ENCODE data around the gene USHBP1. TPM values are rescaled to one million over a fixed set of nuclear protein-coding genes. Genes with fewer than 3 reads are reported as not detected.

Gene USHBP1
- total and polyA plus RNA-seq, 2 of the 13 experiments (the other 11 are each of a cell fraction or from before 2014, with no cell fraction given), result 0.15 to 1.5 TPM

- TF ChIP-seq ZFX (CRISPR knock-in tag; IDR thresholded peaks at IDR 0.05; ENCODE audit: low read depth), result peak; percentile 55; the same call in 1 of the 2 replicates
- TF ChIP-seq ZNF296 (CRISPR knock-in tag; conservative IDR thresholded peaks at IDR 0.05), result no peak
- 0 out of 2 replicates have a peak, but pooled peaks have one; percentile 24 for TF ChIP-seq ZBTB20 (CRISPR knock-in tag; IDR thresholded peaks at IDR 0.05; ENCODE audit: borderline replicate concordance, low read depth)
- peak; percentile 68 for TF ChIP-seq HOXA3 (CRISPR knock-in tag; IDR thresholded peaks at IDR 0.05)
- no peak for TF ChIP-seq HNRNPLL (IDR thresholded peaks at IDR 0.05; ENCODE audit: low read depth, low read length, poor library complexity, severe bottlenecking)
- TF ChIP-seq DPF2 (CRISPR knock-in tag; IDR thresholded peaks at IDR 0.05; ENCODE audit: borderline replicate concordance, low read depth), result no peak
- TF ChIP-seq GMEB1 (CRISPR knock-in tag; IDR thresholded peaks at IDR 0.05; ENCODE audit: borderline replicate concordance), result no peak
- TF ChIP-seq, protein P1, sequence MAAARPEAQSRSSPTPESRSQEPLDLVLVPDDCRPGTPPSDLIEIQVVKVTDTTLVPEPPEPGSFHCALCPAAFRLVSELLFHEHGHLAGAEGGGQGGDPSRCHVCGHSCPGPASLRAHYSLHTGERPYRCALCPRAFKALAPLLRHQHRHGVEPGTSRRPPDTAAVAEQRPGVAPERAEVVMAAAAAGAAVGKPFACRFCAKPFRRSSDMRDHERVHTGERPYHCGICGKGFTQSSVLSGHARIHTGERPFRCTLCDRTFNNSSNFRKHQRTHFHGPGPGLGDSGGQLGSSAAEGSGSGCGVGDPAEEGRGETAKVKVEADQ (CRISPR knock-in tag; IDR thresholded peaks at IDR 0.05; ENCODE audit: borderline replicate concordance), result 0 out of 2 replicates have a peak, but pooled peaks have one; percentile 61
- no peak for TF ChIP-seq ZNF724P (CRISPR knock-in tag; IDR thresholded peaks at IDR 0.05; ENCODE audit: borderline replicate concordance)
- TF ChIP-seq TEAD2 (CRISPR knock-in tag; IDR thresholded peaks at IDR 0.05), result no peak
- TF ChIP-seq MAFK (conservative IDR thresholded peaks at IDR 0.05 in 1 of 2, IDR thresholded peaks at IDR 0.05 in 1 of 2; ENCODE audit: low read length in 2 of 2), result no peak
- TF ChIP-seq ZNF275 (CRISPR knock-in tag; IDR thresholded peaks at IDR 0.05; ENCODE audit: borderline replicate concordance), result no peak
- TF ChIP-seq NFE2L1 (CRISPR knock-in tag; IDR thresholded peaks at IDR 0.05; ENCODE audit: borderline replicate concordance), result no peak
- peak; percentile 48; the same call in 1 of the 2 replicates for TF ChIP-seq RXRA (CRISPR knock-in tag; IDR thresholded peaks at IDR 0.05)
- no peak for TF ChIP-seq ZNF772 (CRISPR knock-in tag; IDR thresholded peaks at IDR 0.05)
- TF ChIP-seq KDM3A (CRISPR knock-in tag; IDR thresholded peaks at IDR 0.05; ENCODE audit: low read depth), result peak; percentile 67; the same call in 1 of the 2 replicates
- no peak for TF ChIP-seq ZNF713 (CRISPR knock-in tag; IDR thresholded peaks at IDR 0.05)
- TF ChIP-seq ZNF430 (CRISPR knock-in tag; IDR thresholded peaks at IDR 0.05), result peak; percentile 49; the same call in 1 of the 2 replicates
- TF ChIP-seq, protein P2, sequence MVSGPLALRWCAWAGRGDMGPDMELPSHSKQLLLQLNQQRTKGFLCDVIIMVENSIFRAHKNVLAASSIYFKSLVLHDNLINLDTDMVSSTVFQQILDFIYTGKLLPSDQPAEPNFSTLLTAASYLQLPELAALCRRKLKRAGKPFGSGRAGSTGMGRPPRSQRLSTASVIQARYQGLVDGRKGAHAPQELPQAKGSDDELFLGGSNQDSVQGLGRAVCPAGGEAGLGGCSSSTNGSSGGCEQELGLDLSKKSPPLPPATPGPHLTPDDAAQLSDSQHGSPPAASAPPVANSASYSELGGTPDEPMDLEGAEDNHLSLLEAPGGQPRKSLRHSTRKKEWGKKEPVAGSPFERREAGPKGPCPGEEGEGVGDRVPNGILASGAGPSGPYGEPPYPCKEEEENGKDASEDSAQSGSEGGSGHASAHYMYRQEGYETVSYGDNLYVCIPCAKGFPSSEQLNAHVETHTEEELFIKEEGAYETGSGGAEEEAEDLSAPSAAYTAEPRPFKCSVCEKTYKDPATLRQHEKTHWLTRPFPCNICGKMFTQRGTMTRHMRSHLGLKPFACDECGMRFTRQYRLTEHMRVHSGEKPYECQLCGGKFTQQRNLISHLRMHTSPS (CRISPR knock-in tag; IDR thresholded peaks at IDR 0.05; ENCODE audit: low read depth), result peak; percentile 43; the same call in 1 of the 2 replicates
- peak; percentile 42; the same call in 1 of the 2 replicates for TF ChIP-seq SP4 (CRISPR knock-in tag; IDR thresholded peaks at IDR 0.05)
- no peak for TF ChIP-seq EP300 (IDR thresholded peaks at IDR 0.05; ENCODE audit: low read depth in 2 of 2, low read length in 2 of 2)
- TF ChIP-seq EP300 (CRISPR knock-in tag; IDR thresholded peaks at IDR 0.05; ENCODE audit: borderline replicate concordance), result no peak
- TF ChIP-seq KAT8 (CRISPR knock-in tag; IDR thresholded peaks at IDR 0.05), result 0 out of 2 replicates have a peak, but pooled peaks have one; percentile 34
- TF ChIP-seq SP2 (CRISPR knock-in tag; IDR thresholded peaks at IDR 0.05), result no peak
- no peak for TF ChIP-seq FOXP1 (IDR thresholded peaks at IDR 0.05)
- TF ChIP-seq FOXP1 (CRISPR knock-in tag; IDR thresholded peaks at IDR 0.05), result no peak
These were observed 18.1 kb upstream of the USHBP1 start (continued) for GRCh38 chr19:17282488-17283125.

All from HepG2 (cell line).